Activated naive CD4-positive, alpha-beta T cell treated with anti-CD3 and anti-CD28 coated beads, Interleukin-2, amount 50 U/mL, for 24 hours (primary cell): ENCODE results near the gene TBC1D2.
"Not testable (repeated sequence)": the region's sequence is repeated elsewhere in the genome, so short reads cannot be mapped to it uniquely, and the experiment has no call there.

Experiments
- H3K27ac Mint-ChIP-seq: one replicate; pipeline ENCODE4 v1.8.0; 2021; ENCODE audit warnings: mild to moderate bottlenecking, mixed read lengths
- H3K27me3 Mint-ChIP-seq: one replicate; pipeline ENCODE4 v1.8.0; 2021; ENCODE audit warnings: mixed read lengths
- H3K36me3 Mint-ChIP-seq: one replicate; pipeline ENCODE4 v1.8.0; 2021; ENCODE audit warnings: mixed read lengths
- H3K4me1 Mint-ChIP-seq: one replicate; pipeline ENCODE4 v1.8.0; 2021; ENCODE audit warnings: mixed read lengths
- H3K4me3 Mint-ChIP-seq: one replicate; pipeline ENCODE4 v1.8.0; 2021; ENCODE audit warnings: mild to moderate bottlenecking, mixed read lengths
- H3K9me3 Mint-ChIP-seq: one replicate; pipeline ENCODE4 v1.8.0; 2021; ENCODE audit warnings: mixed read lengths

TBC1D2 gene

GRCh38 chr9:98181746-98182068 is 73.7 kb downstream of the TBC1D2 start:
- Mint-ChIP-seq H3K27ac (no peak overlapping the region), H3K4me1 (peaks cover 31% of the 10 kb centered on the region), H3K9me3 (no peaks in the 10 kb centered on the region), H3K4me3 (no peak overlapping the region), H3K36me3 (no peaks in the 10 kb centered on the region), H3K27me3 (no peaks in the 10 kb centered on the region)

GRCh38 chr9:98180996-98181395 is 74.5 kb downstream of the TBC1D2 start:
- no peak overlapping the region for H3K27ac Mint-ChIP-seq
- H3K27me3 Mint-ChIP-seq, result no peaks in the 10 kb centered on the region
- H3K4me1 Mint-ChIP-seq, result peaks cover 35% of the 10 kb centered on the region
- H3K36me3 Mint-ChIP-seq, result no peaks in the 10 kb centered on the region
- no peaks in the 10 kb centered on the region for H3K9me3 Mint-ChIP-seq
- no peak overlapping the region for H3K4me3 Mint-ChIP-seq

- Mint-ChIP-seq H3K27ac (no peak overlapping the region), H3K27me3 (no peaks in the 10 kb centered on the region), H3K4me3 (no peak overlapping the region), H3K9me3 (no peaks in the 10 kb centered on the region), H3K36me3 (no peaks in the 10 kb centered on the region), H3K4me1 (peaks cover 37% of the 10 kb centered on the region)
Measured at GRCh38 chr9:98178874-98179850, 76.3 kb downstream of the TBC1D2 start.

GRCh38 chr9:98176391-98177259 is 78.8 kb downstream of the TBC1D2 start:
- Mint-ChIP-seq H3K4me3 (no peak overlapping the region), H3K27ac (peak overlapping the region; percentile 82), H3K36me3 (no peaks in the 10 kb centered on the region), H3K27me3 (no peaks in the 10 kb centered on the region), H3K4me1 (peaks cover 33% of the 10 kb centered on the region), H3K9me3 (no peaks in the 10 kb centered on the region)

- Mint-ChIP-seq H3K9me3 (no peaks in the 10 kb centered on the region), H3K27me3 (no peaks in the 10 kb centered on the region), H3K36me3 (no peaks in the 10 kb centered on the region), H3K4me3 (no peak overlapping the region), H3K4me1 (peaks cover 35% of the 10 kb centered on the region), H3K27ac (no peak overlapping the region)
Measured at GRCh38 chr9:98175762-98176161, 79.7 kb downstream of the TBC1D2 start.

GRCh38 chr9:98175028-98175569 is 80.3 kb downstream of the TBC1D2 start:
- Mint-ChIP-seq H3K9me3 (no peaks in the 10 kb centered on the region), H3K27me3 (no peaks in the 10 kb centered on the region), H3K4me1 (peaks cover 34% of the 10 kb centered on the region), H3K27ac (no peak overlapping the region), H3K4me3 (no peak overlapping the region), H3K36me3 (no peaks in the 10 kb centered on the region)

- peaks cover 37% of the 10 kb centered on the region for H3K4me1 Mint-ChIP-seq
- H3K4me3 Mint-ChIP-seq, H3K27me3 Mint-ChIP-seq, H3K27ac Mint-ChIP-seq, H3K36me3 Mint-ChIP-seq, H3K9me3 Mint-ChIP-seq: not testable (repeated sequence)
Measured at GRCh38 chr9:98174502-98174918, 80.9 kb downstream of the TBC1D2 start.

- no peak overlapping the region for H3K4me3 Mint-ChIP-seq
- no peaks in the 10 kb centered on the region for H3K27me3 Mint-ChIP-seq
- H3K4me1 Mint-ChIP-seq, result peaks cover 39% of the 10 kb centered on the region
- H3K9me3 Mint-ChIP-seq, result no peaks in the 10 kb centered on the region
- no peaks in the 10 kb centered on the region for H3K36me3 Mint-ChIP-seq
- H3K27ac Mint-ChIP-seq, result no peak overlapping the region
Measured at GRCh38 chr9:98173181-98173580, 82.3 kb downstream of the TBC1D2 start.

- peaks cover 41% of the 10 kb centered on the region for H3K4me1 Mint-ChIP-seq
- no peak overlapping the region for H3K4me3 Mint-ChIP-seq
- no peaks in the 10 kb centered on the region for H3K36me3 Mint-ChIP-seq
- H3K9me3 Mint-ChIP-seq, result no peaks in the 10 kb centered on the region
- H3K27me3 Mint-ChIP-seq, result no peaks in the 10 kb centered on the region
- H3K27ac Mint-ChIP-seq, result no peak overlapping the region
Measured at GRCh38 chr9:98172604-98173003, 82.8 kb downstream of the TBC1D2 start.

- Mint-ChIP-seq H3K4me1 (peaks cover 43% of the 10 kb centered on the region), H3K9me3 (no peaks in the 10 kb centered on the region), H3K27me3 (no peaks in the 10 kb centered on the region), H3K36me3 (peaks cover 2% of the 10 kb centered on the region), H3K4me3 (no peak overlapping the region), H3K27ac (no peak overlapping the region)
Measured at GRCh38 chr9:98171176-98171925, 84.1 kb downstream of the TBC1D2 start.

GRCh38 chr9:98168941-98169488 is 86.4 kb downstream of the TBC1D2 start:
- H3K4me1 Mint-ChIP-seq, result peaks cover 54% of the 10 kb centered on the region
- no peaks in the 10 kb centered on the region for H3K9me3 Mint-ChIP-seq
- peaks cover 2% of the 10 kb centered on the region for H3K36me3 Mint-ChIP-seq
- H3K27ac Mint-ChIP-seq, result peak overlapping the region; percentile 41
- no peaks in the 10 kb centered on the region for H3K27me3 Mint-ChIP-seq
- H3K4me3 Mint-ChIP-seq, result no peak overlapping the region

GRCh38 chr9:98168153-98168780 is 87.2 kb downstream of the TBC1D2 start:
- Mint-ChIP-seq H3K9me3 (no peaks in the 10 kb centered on the region), H3K36me3 (peaks cover 2% of the 10 kb centered on the region), H3K4me1 (peaks cover 60% of the 10 kb centered on the region), H3K27ac (no peak overlapping the region), H3K4me3 (no peak overlapping the region), H3K27me3 (no peaks in the 10 kb centered on the region)

- Mint-ChIP-seq H3K27me3 (no peaks in the 10 kb centered on the region), H3K9me3 (no peaks in the 10 kb centered on the region), H3K4me1 (peaks cover 54% of the 10 kb centered on the region), H3K27ac (no peak overlapping the region), H3K4me3 (no peak overlapping the region), H3K36me3 (peaks cover 2% of the 10 kb centered on the region)
Measured at GRCh38 chr9:98164912-98165311, 90.5 kb downstream of the TBC1D2 start.

- Mint-ChIP-seq H3K27ac (no peak overlapping the region), H3K4me1 (peaks cover 54% of the 10 kb centered on the region), H3K27me3 (no peaks in the 10 kb centered on the region), H3K36me3 (peaks cover 2% of the 10 kb centered on the region), H3K4me3 (no peak overlapping the region), H3K9me3 (no peaks in the 10 kb centered on the region)
Measured at GRCh38 chr9:98162613-98163012, 92.8 kb downstream of the TBC1D2 start.

GRCh38 chr9:98161851-98162250 is 93.6 kb downstream of the TBC1D2 start:
- H3K27ac Mint-ChIP-seq, result no peak overlapping the region
- peaks cover 47% of the 10 kb centered on the region for H3K4me1 Mint-ChIP-seq
- H3K9me3 Mint-ChIP-seq, result no peaks in the 10 kb centered on the region
- H3K4me3 Mint-ChIP-seq, result no peak overlapping the region
- peaks cover under 1% of the 10 kb centered on the region for H3K36me3 Mint-ChIP-seq
- H3K27me3 Mint-ChIP-seq, result no peaks in the 10 kb centered on the region
